ENCODE results near the gene ZNF385B.

ZNF385B gene

GRCh38 chr2:179559108-179559806 lies 302.2 kb downstream of the ZNF385B start:
- no peak overlapping the region for H3K4me3 ChIP-seq (ENCODE audit: low read depth, low read length)
- no peak for DNase-seq (ENCODE audit: low read depth)
- TF ChIP-seq CTCF (IDR thresholded peaks at IDR 0.05; ENCODE audit: insufficient read depth, low read depth, low read length, missing control alignments): no peak

- TF ChIP-seq CTCF (IDR thresholded peaks at IDR 0.05; ENCODE audit: insufficient read depth, low read depth, low read length, missing control alignments): no peak
- H3K4me3 ChIP-seq (ENCODE audit: low read depth, low read length): no peak overlapping the region
- no peak for DNase-seq (ENCODE audit: low read depth)
Measured at GRCh38 chr2:179558010-179558934, 303.1 kb downstream of the ZNF385B start.

- no peak for TF ChIP-seq CTCF (IDR thresholded peaks at IDR 0.05; ENCODE audit: insufficient read depth, low read depth, low read length, missing control alignments)
- no peak overlapping the region for H3K4me3 ChIP-seq (ENCODE audit: low read depth, low read length)
- DNase-seq (ENCODE audit: low read depth): no peak
Measured at GRCh38 chr2:179556425-179556824, 305.0 kb downstream of the ZNF385B start.

- TF ChIP-seq CTCF (IDR thresholded peaks at IDR 0.05; ENCODE audit: insufficient read depth, low read depth, low read length, missing control alignments): no peak
- no peak overlapping the region for H3K4me3 ChIP-seq (ENCODE audit: low read depth, low read length)
- no peak for DNase-seq (ENCODE audit: low read depth)
Measured at GRCh38 chr2:179555691-179556283, 305.6 kb downstream of the ZNF385B start.

GRCh38 chr2:179554639-179555386 lies 306.6 kb downstream of the ZNF385B start:
- no peak for DNase-seq (ENCODE audit: low read depth)
- no peak for TF ChIP-seq CTCF (IDR thresholded peaks at IDR 0.05; ENCODE audit: insufficient read depth, low read depth, low read length, missing control alignments)

GRCh38 chr2:179553382-179553781 lies 308.0 kb downstream of the ZNF385B start:
- no peak overlapping the region for H3K4me3 ChIP-seq (ENCODE audit: low read depth, low read length)
- no peak for DNase-seq (ENCODE audit: low read depth)
- TF ChIP-seq CTCF (IDR thresholded peaks at IDR 0.05; ENCODE audit: insufficient read depth, low read depth, low read length, missing control alignments): no peak

More at GRCh38 chr2:179554639-179555386, 306.6 kb downstream of the ZNF385B start:
- no peak overlapping the region for H3K4me3 ChIP-seq (ENCODE audit: low read depth, low read length)

Measured in GM12865 (cell line).